GM12878 (cell line): ENCODE results near the gene FLOT1. TPM values are rescaled to one million over a fixed set of nuclear protein-coding genes. Genes with fewer than 3 reads are reported as not detected.

Experiments used
- ATAC-seq: fragments of 200-7000 bp; cut with Tn5 transposase; 3 replicates; pipeline ENCODE4 v1.9.1; 2020; ENCODE audit warnings: mild to moderate bottlenecking, moderate library complexity
- BruUV-seq: library from RNA; stranded (reverse); fragments of 400-500 nt; replicated peaks from 2 replicates; lab custom pipeline; 2021; lab: Mats Ljungman, UMichigan
- CTCF ChIA-PET: fragments of 300-600 bp; sonication (Branson Sonifier 250); formaldehyde crosslinking; extraction: SDS; loops from one replicate; lab custom pipeline; 2021; ENCODE audit warnings: inconsistent platforms; lab: Yijun Ruan, JAX
- POLR2A ChIA-PET: fragments of 350-600 bp; formaldehyde crosslinking; extraction: SDS; loops from one replicate; lab custom pipeline; 2021; ENCODE audit warnings: inconsistent platforms; lab: Charles Lee
- RAD21 ChIA-PET: fragments of 300-600 bp; sonication (Branson Sonifier 250); formaldehyde crosslinking; loops from one replicate; lab custom pipeline; 2023; ENCODE audit warnings: antibody characterized with exemption; ENCODE audit not compliant: unreplicated experiment; lab: Charles Lee
- SMC1A ChIA-PET: fragments of 300-600 bp; sonication (Branson Sonifier 250); formaldehyde crosslinking; loops from one replicate; lab custom pipeline; 2023; ENCODE audit not compliant: unreplicated experiment, uncharacterized antibody; lab: Charles Lee
- DNase-seq: peaks from one replicate; pipeline ENCODE4 v3.0.0-alpha.2; 2011; ENCODE audit warnings: low read depth, low spot score
- FAIRE-seq: peaks from 3 replicates; lab custom pipeline; 2011; peaks lifted over from hg19 to GRCh38; lab: Jason Lieb, UNC
- H2AFZ ChIP-seq: 2 replicates; pipeline ENCODE4 v1.6.0; 2011; ENCODE audit warnings: low read depth, low read length, control low read depth; ENCODE audit not compliant: control insufficient read depth
- H3K27ac ChIP-seq: 2 replicates; pipeline ENCODE4 v1.5.1; 2011; ENCODE audit warnings: control low read depth; ENCODE audit not compliant: control insufficient read depth, insufficient read depth
- H3K27me3 ChIP-seq, 2 experiments: replicated peaks in 1 of 2; 2 replicates each; pipeline versions ENCODE4 v1.6.0 to v1.6.1; 2011; ENCODE audit warnings: low read length in 1 of 2; ENCODE audit not compliant: control insufficient read depth in 2 of 2, insufficient read depth in 2 of 2
- H3K36me3 ChIP-seq, 2 experiments: 2 replicates each; pipeline ENCODE4 v1.5.1; 2011; ENCODE audit warnings: low read length in 1 of 2; ENCODE audit not compliant: control insufficient read depth in 2 of 2, insufficient read depth in 2 of 2
- H3K4me1 ChIP-seq: 2 replicates; pipeline ENCODE4 v1.6.1; 2011; ENCODE audit warnings: mild to moderate bottlenecking, low read length, moderate library complexity, mixed read lengths; ENCODE audit not compliant: control insufficient read depth, insufficient read depth
- H3K4me2 ChIP-seq: 2 replicates; pipeline ENCODE4 v1.6.0; 2011; ENCODE audit warnings: control low read depth; ENCODE audit not compliant: control insufficient read depth, insufficient read depth
- H3K4me3 ChIP-seq: fragments of 200-600 bp; sonication (generic); 2 replicates; pipeline ENCODE4 v1.5.1; 2016
- H3K79me2 ChIP-seq: 2 replicates; pipeline ENCODE4 v1.6.0; 2011; ENCODE audit warnings: low read length; ENCODE audit not compliant: control insufficient read depth, insufficient read depth
- H3K9ac ChIP-seq: 2 replicates; pipeline ENCODE4 v1.8.0; 2011; ENCODE audit warnings: low read length, control low read depth, mixed read lengths; ENCODE audit not compliant: control insufficient read depth, insufficient read depth
- H3K9me3 ChIP-seq: replicated peaks from 3 replicates; pipeline ENCODE4 v1.5.1; 2011; ENCODE audit warnings: mild to moderate bottlenecking, low read length; ENCODE audit not compliant: control insufficient read depth, insufficient read depth
- H4K20me1 ChIP-seq: 2 replicates; pipeline ENCODE4 v1.6.0; 2011; ENCODE audit not compliant: control insufficient read depth, insufficient read depth
- SPI1 ChIP-seq: IDR thresholded peaks from 2 replicates; pipeline ENCODE4 v1.6.1; 2011; ENCODE audit warnings: low read depth, mild to moderate bottlenecking, low read length, moderate library complexity, borderline replicate concordance; ENCODE audit not compliant: insufficient read depth
- WGBS: methylation state at CpG from one replicate; pipeline ENCODE4 v1.1.6; 2016; ENCODE audit warnings: low lambda C conversion rate; ENCODE audit not compliant: insufficient replicate concordance, insufficient coverage; ENCODE audit errors: missing lambda C conversion rate; 5-methylcytosine and 5-hydroxymethylcytosine counted together
- in situ Hi-C: fragments of 300-500 bp; cut with MboI; formaldehyde crosslinking; loops from 9 replicates; pipeline ENCODE4 v1.14.3; 2018; ENCODE audit warnings: mixed read lengths
- intact Hi-C: fragments of 100-400 bp; cut with micrococcal nuclease; formaldehyde crosslinking; loops from one replicate; pipeline ENCODE4 v1.14.2; 2022; ENCODE audit not compliant: unreplicated experiment
- polyA plus RNA-seq, 11 experiments: library from polyadenylated mRNA; depleted of rRNA in 4 of 11; unstranded in 6 of 11; stranded (reverse) in 5 of 11; fragments of >200 nt; fragmentation: Nextera tagmentation in 4 of 11; fragmentation: Illumina TruSeq in 1 of 11; extraction: Ambion mirVana in 4 of 11; extraction: Trizol in 1 of 11; gene quantifications; 1 replicate in 1 of 11; 2 replicates in 10 of 11; pipeline versions ENCODE4 v1.2.1 to v1.2.3, GENCODE V29; 2011 to 2016; ENCODE audit warnings: inconsistent platforms in 2 of 11, missing spikeins in 2 of 11, low read depth in 1 of 11
- total RNA-seq, 4 experiments: library from RNA; depleted of rRNA in 3 of 4; stranded (reverse); fragments of >200 nt in 3 of 4; fragmentation: Illumina TruSeq in 1 of 4; extraction: Trizol in 1 of 4; gene quantifications; 2 replicates each; pipeline versions ENCODE4 v1.2.1 to v1.2.3, GENCODE V29; 2013 to 2021
- TF ChIP-seq, protein P1 (sequence below): fragments of 450-650 bp; IDR thresholded peaks from 2 replicates; pipeline ENCODE4 v1.6.1; 2017; ENCODE audit warnings: mild to moderate bottlenecking
- TF ChIP-seq, protein P2 (sequence below): fragments of 450-650 bp; IDR thresholded peaks from 2 replicates; pipeline ENCODE4 v1.6.1; 2016; ENCODE audit warnings: mild to moderate bottlenecking

FLOT1 gene
- total and polyA plus RNA-seq, 10 of the 15 experiments (the other 5 are each of a cell fraction or from before 2014, with no cell fraction given): 12.3 to 153 (median 112) TPM

DNA sequence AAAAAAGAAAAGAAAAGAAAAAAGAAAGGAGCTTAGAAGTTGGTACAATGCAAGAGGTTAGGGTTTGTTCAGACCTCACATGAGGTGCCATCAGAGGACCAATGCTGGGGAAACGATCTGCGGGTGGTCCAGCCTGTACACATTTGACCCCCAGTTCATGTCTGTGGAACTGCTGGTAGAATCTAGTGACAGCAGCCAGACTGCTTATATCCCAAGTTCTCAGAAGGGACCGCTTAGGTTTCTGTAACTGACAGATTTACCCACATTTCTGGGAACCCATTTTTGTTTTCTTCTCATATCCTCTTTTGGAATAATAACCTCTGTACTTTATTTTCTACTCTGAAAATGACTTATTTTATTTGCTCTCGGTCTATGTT lies 60.7 kb downstream of the FLOT1 start:
- ChIA-PET SMC1A (interaction anchor here (1.2 to 11.3 kb wide), 6 partner anchors 9 to 232 kb away, joined by 3 to 265 read pairs (median 4); partner anchors contain the start of genes DHX16, MDC1, TUBB and VARS2), CTCF (interaction anchor here (0.7 to 9.5 kb wide), 4 partner anchors 44 to 150 kb away, joined by 3 to 487 read pairs (median 3); partner anchors contain the start of genes MDC1 and TUBB), POLR2A (interaction anchor here (0.6 to 9.5 kb wide), 9 partner anchors 8 to 195 kb away, joined by 3 to 200 read pairs (median 6); partner anchors contain the start of genes DHX16, MDC1, NRM and TUBB), RAD21 (interaction anchor here (0.8 to 14.2 kb wide), 9 partner anchors 9 to 232 kb away, joined by 3 to 232 read pairs (median 4); partner anchors contain the start of genes MDC1, NRM, TUBB and VARS2)
- BruUV-seq: TSS peak; percentile 8
- WGBS: 0% methylated on average over 4 of the region's 4 CpGs
- in situ Hi-C loops (loop anchor here (5.0 kb wide), 2 partner anchors 36 to 141 kb away; partner anchors contain the start of gene MDC1), intact Hi-C loops (loop anchor here (1.0 to 5.0 kb wide), 3 partner anchors 36 to 196 kb away; partner anchors contain the start of gene MDC1)
- no peaks in the 10 kb centered on the region for H3K27me3 ChIP-seq
- peak overlapping the region; percentile 89 for H3K4me2 ChIP-seq
- peak overlapping the region; percentile 75 for H3K9ac ChIP-seq
- peaks cover 8% of the 10 kb centered on the region for H3K4me1 ChIP-seq
- H3K9me3 ChIP-seq: no peaks in the 10 kb centered on the region
- H2AFZ ChIP-seq: no peak overlapping the region
- TF ChIP-seq, protein P1, sequence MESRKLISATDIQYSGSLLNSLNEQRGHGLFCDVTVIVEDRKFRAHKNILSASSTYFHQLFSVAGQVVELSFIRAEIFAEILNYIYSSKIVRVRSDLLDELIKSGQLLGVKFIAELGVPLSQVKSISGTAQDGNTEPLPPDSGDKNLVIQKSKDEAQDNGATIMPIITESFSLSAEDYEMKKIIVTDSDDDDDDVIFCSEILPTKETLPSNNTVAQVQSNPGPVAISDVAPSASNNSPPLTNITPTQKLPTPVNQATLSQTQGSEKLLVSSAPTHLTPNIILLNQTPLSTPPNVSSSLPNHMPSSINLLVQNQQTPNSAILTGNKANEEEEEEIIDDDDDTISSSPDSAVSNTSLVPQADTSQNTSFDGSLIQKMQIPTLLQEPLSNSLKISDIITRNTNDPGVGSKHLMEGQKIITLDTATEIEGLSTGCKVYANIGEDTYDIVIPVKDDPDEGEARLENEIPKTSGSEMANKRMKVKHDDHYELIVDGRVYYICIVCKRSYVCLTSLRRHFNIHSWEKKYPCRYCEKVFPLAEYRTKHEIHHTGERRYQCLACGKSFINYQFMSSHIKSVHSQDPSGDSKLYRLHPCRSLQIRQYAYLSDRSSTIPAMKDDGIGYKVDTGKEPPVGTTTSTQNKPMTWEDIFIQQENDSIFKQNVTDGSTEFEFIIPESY: no peak
- TF ChIP-seq SPI1: peak; percentile 54; the same call in 1 of the 2 replicates
- TF ChIP-seq, protein P2, sequence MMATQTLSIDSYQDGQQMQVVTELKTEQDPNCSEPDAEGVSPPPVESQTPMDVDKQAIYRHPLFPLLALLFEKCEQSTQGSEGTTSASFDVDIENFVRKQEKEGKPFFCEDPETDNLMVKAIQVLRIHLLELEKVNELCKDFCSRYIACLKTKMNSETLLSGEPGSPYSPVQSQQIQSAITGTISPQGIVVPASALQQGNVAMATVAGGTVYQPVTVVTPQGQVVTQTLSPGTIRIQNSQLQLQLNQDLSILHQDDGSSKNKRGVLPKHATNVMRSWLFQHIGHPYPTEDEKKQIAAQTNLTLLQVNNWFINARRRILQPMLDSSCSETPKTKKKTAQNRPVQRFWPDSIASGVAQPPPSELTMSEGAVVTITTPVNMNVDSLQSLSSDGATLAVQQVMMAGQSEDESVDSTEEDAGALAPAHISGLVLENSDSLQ: no peak
- DNase-seq: no peak
- H3K79me2 ChIP-seq: peaks cover 84% of the 10 kb centered on the region
- peaks cover 5% of the 10 kb centered on the region; the same call in 1 of the 2 replicates for H4K20me1 ChIP-seq
- H3K36me3 ChIP-seq: peaks cover 7 to 15% of the 10 kb centered on the region in 2 experiments
- no peak for ATAC-seq
- H3K27ac ChIP-seq: peak overlapping the region; percentile 94
- peak overlapping the region; percentile 100 for H3K4me3 ChIP-seq
- FAIRE-seq: no peak
